GM12801 (cell line): ENCODE data around the gene CDC42BPA.

Experiments
- CTCF ChIP-seq: IDR thresholded peaks from one replicate; pipeline ENCODE4 v1.5.1; 2011; ENCODE audit warnings: control low read depth; ENCODE audit not compliant: insufficient read length; ENCODE audit errors: extremely low read depth

Gene CDC42BPA

GRCh38 chr1:226990133-226990716 lies 328.1 kb downstream of the CDC42BPA start:
- TF ChIP-seq CTCF = no peak

- no peak for TF ChIP-seq CTCF
These were observed 329.0 kb downstream of the CDC42BPA start for GRCh38 chr1:226989085-226989920.

GRCh38 chr1:226988334-226988666 lies 330.0 kb downstream of the CDC42BPA start:
- no peak for TF ChIP-seq CTCF

- TF ChIP-seq CTCF = no peak
These were observed 330.5 kb downstream of the CDC42BPA start for GRCh38 chr1:226987623-226988333.

- no peak for TF ChIP-seq CTCF
These were observed 331.1 kb downstream of the CDC42BPA start for GRCh38 chr1:226987179-226987536.

- no peak for TF ChIP-seq CTCF
These were observed 331.7 kb downstream of the CDC42BPA start for GRCh38 chr1:226986496-226987178.

- no peak for TF ChIP-seq CTCF
These were observed 332.3 kb downstream of the CDC42BPA start for GRCh38 chr1:226985839-226986463.
